HAP-1 (cell line): Measurements from ENCODE around the gene MRNIP.
A peak's percentile ranks its signal among the peaks of the same experiment; 100 is the strongest.

Experiments used
- DNase-seq, 2 experiments: peaks; one replicate each; pipeline ENCODE4 v3.0.0-alpha.2; 2016 to 2020; ENCODE audit warnings: low spot score in 2 of 2
- H3K27me3 ChIP-seq: fragments of 250-450 bp; sonication (Bioruptor Pico); 2 replicates; pipeline ENCODE4 v1.5.1; 2020; ENCODE audit warnings: low read depth, mild to moderate bottlenecking, moderate library complexity
- H3K36me3 ChIP-seq: fragments of 250-450 bp; sonication (Bioruptor Pico); replicated peaks from 2 replicates; pipeline ENCODE4 v1.5.1; 2020; ENCODE audit warnings: mild to moderate bottlenecking
- H3K4me1 ChIP-seq: fragments of 250-450 bp; sonication (Bioruptor Pico); 2 replicates; pipeline ENCODE4 v1.5.1; 2020; ENCODE audit warnings: mild to moderate bottlenecking
- H3K4me3 ChIP-seq: fragments of 250-450 bp; sonication (Bioruptor Pico); 2 replicates; pipeline ENCODE4 v1.5.1; 2020; ENCODE audit warnings: mild to moderate bottlenecking, moderate library complexity
- H3K9me3 ChIP-seq: fragments of 250-450 bp; sonication (Bioruptor Pico); 2 replicates; pipeline ENCODE4 v1.5.1; 2020; ENCODE audit warnings: mild to moderate bottlenecking, moderate library complexity
- in situ Hi-C: fragments of 300-500 bp; cut with MboI; formaldehyde crosslinking; loops from 3 replicates; pipeline ENCODE4 v1.14.3; 2020; ENCODE audit warnings: low sequenced_read_pairs, inconsistent platforms, mixed read lengths

MRNIP gene

GRCh38 chr5:179858586-179859427 lies at the start of gene MRNIP:
Gene MRNIP (minus strand): TSS chr5:179858817. CDS start chr5:179858796, 21 bp downstream.
- in situ Hi-C loops: no loop called here
- no peaks in the 10 kb centered on the region for H3K27me3 ChIP-seq
- peak; percentile 95 to 98 for DNase-seq
- peaks cover 11% of the 10 kb centered on the region for H3K4me1 ChIP-seq
- peak within 1 kb of the TSS; percentile 75 for H3K4me3 ChIP-seq
- H3K36me3 ChIP-seq: peaks cover 17% of the 10 kb centered on the region
- no peaks in the 10 kb centered on the region for H3K9me3 ChIP-seq

GRCh38 chr5:179907556-179908324 lies 49.1 kb upstream of the MRNIP start, which contains the start of gene TBC1D9B:
Gene TBC1D9B (minus strand): TSS chr5:179907897. CDS start chr5:179907821, 76 bp downstream.
- H3K27me3 ChIP-seq: no peaks in the 10 kb centered on the region
- H3K36me3 ChIP-seq: peaks cover 24% of the 10 kb centered on the region
- in situ Hi-C loops: no loop called here
- H3K4me3 ChIP-seq: peak within 1 kb of the TSS; percentile 58
- no peaks in the 10 kb centered on the region for H3K9me3 ChIP-seq
- H3K4me1 ChIP-seq: peaks cover 5% of the 10 kb centered on the region; the same call in 1 of the 2 replicates
- DNase-seq: peak; percentile 59 to 69

GRCh38 chr5:179906795-179907555 lies 48.4 kb upstream of the MRNIP start:
- in situ Hi-C loops: no loop called here
- Histone ChIP-seq H3K4me3 (peak overlapping the region; percentile 58), H3K9me3 (no peaks in the 10 kb centered on the region), H3K36me3 (peaks cover 31% of the 10 kb centered on the region), H3K4me1 (peaks cover 5% of the 10 kb centered on the region; the same call in 1 of the 2 replicates), H3K27me3 (no peaks in the 10 kb centered on the region)
- DNase-seq: peak in 1 of 2 experiments; percentile 45

- no peak for DNase-seq
- H3K4me1 ChIP-seq: peaks cover 5% of the 10 kb centered on the region; the same call in 1 of the 2 replicates
- peaks cover 35% of the 10 kb centered on the region for H3K36me3 ChIP-seq
- peak overlapping the region; percentile 58 for H3K4me3 ChIP-seq
- no peaks in the 10 kb centered on the region for H3K27me3 ChIP-seq
- no peaks in the 10 kb centered on the region for H3K9me3 ChIP-seq
- in situ Hi-C loops: no loop called here
These were observed 47.7 kb upstream of the MRNIP start for GRCh38 chr5:179906294-179906794.

GRCh38 chr5:179905161-179905560 lies 46.5 kb upstream of the MRNIP start:
- in situ Hi-C loops: no loop called here
- Histone ChIP-seq H3K27me3 (no peaks in the 10 kb centered on the region), H3K4me3 (no peak overlapping the region), H3K9me3 (no peaks in the 10 kb centered on the region), H3K4me1 (peaks cover 5% of the 10 kb centered on the region; the same call in 1 of the 2 replicates), H3K36me3 (peaks cover 37% of the 10 kb centered on the region)
- no peak for DNase-seq

GRCh38 chr5:179904463-179905160 lies 46.0 kb upstream of the MRNIP start:
- H3K36me3 ChIP-seq: peaks cover 43% of the 10 kb centered on the region
- no peak for DNase-seq
- peaks cover 5% of the 10 kb centered on the region; the same call in 1 of the 2 replicates for H3K4me1 ChIP-seq
- in situ Hi-C loops: no loop called here
- H3K27me3 ChIP-seq: no peaks in the 10 kb centered on the region
- no peaks in the 10 kb centered on the region for H3K9me3 ChIP-seq
- H3K4me3 ChIP-seq: no peak overlapping the region

GRCh38 chr5:179902763-179903158 lies 44.1 kb upstream of the MRNIP start:
- H3K4me1 ChIP-seq: peaks cover 4% of the 10 kb centered on the region; the same call in 1 of the 2 replicates
- peaks cover 60% of the 10 kb centered on the region for H3K36me3 ChIP-seq
- in situ Hi-C loops: no loop called here
- no peaks in the 10 kb centered on the region for H3K9me3 ChIP-seq
- no peak overlapping the region for H3K4me3 ChIP-seq
- H3K27me3 ChIP-seq: no peaks in the 10 kb centered on the region
- no peak for DNase-seq

- Histone ChIP-seq H3K9me3 (no peaks in the 10 kb centered on the region), H3K27me3 (no peaks in the 10 kb centered on the region), H3K4me3 (no peak overlapping the region), H3K4me1 (peaks cover 4% of the 10 kb centered on the region; the same call in 1 of the 2 replicates), H3K36me3 (peaks cover 65% of the 10 kb centered on the region)
- no peak for DNase-seq
- in situ Hi-C loops: no loop called here
These were observed 43.5 kb upstream of the MRNIP start for GRCh38 chr5:179901915-179902762.

GRCh38 chr5:179901462-179901861 lies 42.8 kb upstream of the MRNIP start:
- Histone ChIP-seq H3K27me3 (no peaks in the 10 kb centered on the region), H3K36me3 (peaks cover 70% of the 10 kb centered on the region)
- in situ Hi-C loops: no loop called here

GRCh38 chr5:179900711-179901110 lies 42.1 kb upstream of the MRNIP start:
- H3K4me3 ChIP-seq: no peak overlapping the region
- peaks cover 6% of the 10 kb centered on the region for H3K4me1 ChIP-seq
- DNase-seq: no peak
- peaks cover 67% of the 10 kb centered on the region for H3K36me3 ChIP-seq
- in situ Hi-C loops: no loop called here
- H3K27me3 ChIP-seq: no peaks in the 10 kb centered on the region
- no peaks in the 10 kb centered on the region for H3K9me3 ChIP-seq

More at GRCh38 chr5:179901462-179901861, 42.8 kb upstream of the MRNIP start:
- H3K4me3 ChIP-seq: no peak overlapping the region
- peaks cover under 1% of the 10 kb centered on the region; the same call in 1 of the 2 replicates for H3K4me1 ChIP-seq
- H3K9me3 ChIP-seq: no peaks in the 10 kb centered on the region
- DNase-seq: no peak

GRCh38 chr5:179900206-179900605 lies 41.6 kb upstream of the MRNIP start:
- Histone ChIP-seq H3K4me3 (no peak overlapping the region), H3K9me3 (no peaks in the 10 kb centered on the region), H3K27me3 (no peaks in the 10 kb centered on the region), H3K36me3 (peaks cover 70% of the 10 kb centered on the region), H3K4me1 (peaks cover 7% of the 10 kb centered on the region)
- in situ Hi-C loops: no loop called here
- no peak for DNase-seq

- Histone ChIP-seq H3K9me3 (no peaks in the 10 kb centered on the region), H3K4me3 (no peak overlapping the region), H3K36me3 (peaks cover 85% of the 10 kb centered on the region), H3K27me3 (no peaks in the 10 kb centered on the region), H3K4me1 (peaks cover 7% of the 10 kb centered on the region)
- peak in 1 of 2 experiments; percentile 15 for DNase-seq
- in situ Hi-C loops: no loop called here
These were observed 37.2 kb upstream of the MRNIP start for GRCh38 chr5:179895861-179896260.
